HG03457 (cell line): ENCODE results near the gene BPGM.

Experiments
- ATAC-seq: cut with Tn5 transposase; IDR thresholded peaks from one replicate; pipeline ENCODE4 v1.9.1; 2021; ENCODE audit warnings: moderate number of reproducible peaks; ENCODE audit not compliant: unreplicated experiment

Gene BPGM

GRCh38 chr7:134695321-134695860 is 48.7 kb downstream of the BPGM start:
- ATAC-seq = no peak

GRCh38 chr7:134696261-134696660 is 49.6 kb downstream of the BPGM start:
- no peak for ATAC-seq

- no peak for ATAC-seq
Measured at GRCh38 chr7:134697205-134697886, 50.7 kb downstream of the BPGM start.

- no peak for ATAC-seq
Measured at GRCh38 chr7:134698481-134698880, 51.8 kb downstream of the BPGM start.

GRCh38 chr7:134699021-134699818 is 52.6 kb downstream of the BPGM start:
- no peak for ATAC-seq

- ATAC-seq = no peak
Measured at GRCh38 chr7:134699899-134700298, 53.2 kb downstream of the BPGM start.

GRCh38 chr7:134701272-134701671 is 54.6 kb downstream of the BPGM start:
- no peak for ATAC-seq

GRCh38 chr7:134702366-134703240 is 56.0 kb downstream of the BPGM start:
- no peak for ATAC-seq

- ATAC-seq = no peak
Measured at GRCh38 chr7:134703241-134703594, 56.6 kb downstream of the BPGM start.

GRCh38 chr7:134703782-134704181 is 57.1 kb downstream of the BPGM start:
- no peak for ATAC-seq

GRCh38 chr7:134704827-134705226 is 58.2 kb downstream of the BPGM start:
- no peak for ATAC-seq

GRCh38 chr7:134705716-134706115 is 59.1 kb downstream of the BPGM start:
- no peak for ATAC-seq

- ATAC-seq = no peak
Measured at GRCh38 chr7:134706468-134706867, 59.8 kb downstream of the BPGM start.

- no peak for ATAC-seq
Measured at GRCh38 chr7:134707663-134708378, 61.2 kb downstream of the BPGM start.

GRCh38 chr7:134708692-134709091 is 62.0 kb downstream of the BPGM start:
- no peak for ATAC-seq

- no peak for ATAC-seq
Measured at GRCh38 chr7:134709197-134709596, 62.5 kb downstream of the BPGM start.

GRCh38 chr7:134710511-134710853 is 63.8 kb downstream of the BPGM start:
- no peak for ATAC-seq

- ATAC-seq = no peak
Measured at GRCh38 chr7:134710854-134711624, 64.4 kb downstream of the BPGM start.

GRCh38 chr7:134712196-134712595 is 65.5 kb downstream of the BPGM start:
- ATAC-seq = no peak
